K562 (cell line): ENCODE data around the gene PAN3. TPM values are rescaled to one million over a fixed set of nuclear protein-coding genes. Genes with fewer than 3 reads are reported as not detected.

Source experiments
- ATAC-seq: fragments of 200-7000 bp; cut with Tn5 transposase; 3 replicates; pipeline ENCODE4 v1.9.1; 2020; ENCODE audit warnings: moderate library complexity
- BruUV-seq: library from RNA; stranded (reverse); fragments of 400-500 nt; replicated peaks from 2 replicates; lab custom pipeline; 2021; lab: Mats Ljungman, UMichigan
- CTCF ChIA-PET: fragments of 300-600 bp; formaldehyde crosslinking; extraction: SDS; loops from one replicate; lab custom pipeline; 2021; ENCODE audit warnings: low intra/inter-chr PET ratio; lab: Yijun Ruan, JAX
- POLR2A ChIA-PET: fragments of 300-600, 350-650 bp; sonication (Branson Sonifier 250); formaldehyde crosslinking; extraction: SDS; loops from one replicate; lab custom pipeline; 2021; ENCODE audit warnings: antibody characterized with exemption, inconsistent platforms; lab: Yijun Ruan, JAX
- DNase-seq, 4 experiments: peaks; one replicate each; pipeline versions ENCODE4 v3.0.0 to v3.0.0-alpha.2; 2011 to 2018; ENCODE audit warnings: low spot score in 3 of 4, mixed read lengths in 3 of 4; ENCODE audit errors: extremely low read depth in 1 of 4
- FAIRE-seq: peaks from 2 replicates; lab custom pipeline; 2011; peaks lifted over from hg19 to GRCh38; lab: Jason Lieb, UNC
- H2AFZ ChIP-seq: 2 replicates; pipeline ENCODE4 v1.6.0; 2011; ENCODE audit warnings: low read depth, low read length, control low read depth, inconsistent platforms
- H3K27ac ChIP-seq: fragments of 200-600 bp; 3 replicates; pipeline ENCODE4 v1.8.0; 2011; ENCODE audit warnings: low read depth, mild to moderate bottlenecking, control low read depth, inconsistent platforms, low read length, moderate library complexity, mixed read lengths; ENCODE audit errors: extremely low read depth
- H3K27me3 ChIP-seq, 2 experiments: fragments of 300-600 bp in 1 of 2; 2 replicates in 1 of 2; 3 replicates in 1 of 2; pipeline versions ENCODE4 v1.6.0 to v1.8.0; 2011; ENCODE audit warnings: inconsistent platforms in 2 of 2, low read length in 2 of 2, mild to moderate bottlenecking in 1 of 2, mixed read lengths in 1 of 2, moderate library complexity in 1 of 2; ENCODE audit not compliant: control insufficient read depth in 2 of 2, insufficient read depth in 2 of 2
- H3K36me3 ChIP-seq: fragments of 300-600 bp; 3 replicates; pipeline ENCODE4 v1.8.0; 2011; ENCODE audit warnings: mild to moderate bottlenecking, low read length, inconsistent platforms; ENCODE audit not compliant: control insufficient read depth, insufficient read depth
- H3K4me1 ChIP-seq, 2 experiments: fragments of 200-600 bp in 1 of 2; replicated peaks in 1 of 2; 2 replicates in 1 of 2; 3 replicates in 1 of 2; pipeline versions ENCODE4 v1.5.1 to v1.8.0; 2011; ENCODE audit warnings: inconsistent platforms in 2 of 2, low read length in 2 of 2, mild to moderate bottlenecking in 1 of 2, mixed read lengths in 1 of 2, moderate library complexity in 1 of 2; ENCODE audit not compliant: control insufficient read depth in 2 of 2, insufficient read depth in 2 of 2
- H3K4me2 ChIP-seq: 2 replicates; pipeline ENCODE4 v1.6.1; 2011; ENCODE audit warnings: low read length, control low read depth, inconsistent platforms, mixed read lengths; ENCODE audit not compliant: insufficient read depth
- H3K4me3 ChIP-seq: fragments of 200-600 bp; sonication (generic), shearing (Covaris generic); 2 replicates; pipeline ENCODE4 v1.5.1; 2016; ENCODE audit warnings: control low read depth, inconsistent platforms
- H3K79me2 ChIP-seq: fragments of 200-600 bp; 3 replicates; pipeline ENCODE4 v1.8.0; 2011; ENCODE audit warnings: low read length, inconsistent platforms; ENCODE audit not compliant: control insufficient read depth, insufficient read depth
- H3K9ac ChIP-seq, 2 experiments: 2 replicates each; pipeline versions ENCODE4 v1.6.0 to v1.6.1; 2011; ENCODE audit warnings: low read depth in 2 of 2, low read length in 2 of 2, control low read depth in 1 of 2, inconsistent platforms in 1 of 2, mild to moderate bottlenecking in 1 of 2, mixed read lengths in 1 of 2; ENCODE audit not compliant: insufficient read depth in 1 of 2
- H3K9me1 ChIP-seq: one replicate; pipeline ENCODE4 v1.6.0; 2011; ENCODE audit warnings: inconsistent platforms, mild to moderate bottlenecking, low read length, moderate library complexity; ENCODE audit not compliant: control insufficient read depth, insufficient read depth
- H3K9me3 ChIP-seq: replicated peaks from 2 replicates; pipeline ENCODE4 v1.5.1; 2011; ENCODE audit warnings: low read depth, low read length, inconsistent platforms; ENCODE audit not compliant: control insufficient read depth, insufficient read depth
- H4K20me1 ChIP-seq: replicated peaks from 2 replicates; pipeline ENCODE4 v1.6.1; 2011; ENCODE audit warnings: low read length, inconsistent platforms, mixed read lengths; ENCODE audit not compliant: control insufficient read depth, insufficient read depth
- FOXP1 ChIP-seq: sonication (generic); formaldehyde crosslinking; IDR thresholded peaks from 2 replicates; pipeline ENCODE4 v1.8.0; 2022; ENCODE audit warnings: mild to moderate bottlenecking, missing genetic modification reagents
- HDAC3 ChIP-seq: fragments of 450-650 bp; IDR thresholded peaks from 2 replicates; pipeline ENCODE4 v1.6.1; 2018; ENCODE audit warnings: borderline replicate concordance, mild to moderate bottlenecking, moderate library complexity; ENCODE audit not compliant: partially characterized antibody
- ZNF76 ChIP-seq: fragments of 250-450 bp; sonication (Bioruptor Pico); IDR thresholded peaks from 2 replicates; pipeline ENCODE4 v1.4.0; 2020; ENCODE audit warnings: mild to moderate bottlenecking, moderate library complexity, borderline replicate concordance
- WGBS: fragments of 100-300 bp; shearing (Covaris generic); methylation state at CpG from one replicate; pipeline ENCODE4 v1.1.6; 2016; ENCODE audit warnings: low coverage, mixed read lengths; ENCODE audit not compliant: insufficient coverage; ENCODE audit errors: missing lambda C conversion rate; 5-methylcytosine and 5-hydroxymethylcytosine counted together
- in situ Hi-C: fragments of 300-500 bp; cut with MboI; formaldehyde crosslinking; loops from 4 replicates; pipeline ENCODE4 v1.15.0; 2018; ENCODE audit warnings: inconsistent platforms, mixed read lengths
- intact Hi-C: fragments of 100-400 bp; cut with micrococcal nuclease; formaldehyde crosslinking; loops from 2 replicates; pipeline ENCODE4 v1.14.2; 2022
- polyA plus RNA-seq, 8 experiments: library from polyadenylated mRNA; depleted of rRNA in 4 of 8; stranded (reverse) in 5 of 8; unstranded in 3 of 8; fragments of >200 nt; fragmentation: Nextera tagmentation in 2 of 8; fragmentation: Illumina TruSeq in 1 of 8; extraction: Ambion mirVana in 2 of 8; extraction: Trizol in 1 of 8; gene quantifications; 2 replicates each; pipeline versions ENCODE4 v1.2.1 to v1.2.3, GENCODE V29; 2011 to 2014; ENCODE audit warnings: inconsistent platforms in 1 of 8, missing spikeins in 1 of 8
- total RNA-seq, 7 experiments: library from RNA; depleted of rRNA in 6 of 7; stranded (reverse); fragments of >200 nt in 6 of 7; fragmentation: Illumina TruSeq in 2 of 7; extraction: Trizol in 2 of 7; gene quantifications; 2 replicates each; pipeline versions ENCODE4 v1.2.1 to v1.2.3, GENCODE V29; 2011 to 2021; ENCODE audit warnings: low replicate concordance in 1 of 7
- TF ChIP-seq, protein P1 (sequence below): sonication (generic); formaldehyde crosslinking; IDR thresholded peaks from 2 replicates; pipeline ENCODE4 v1.8.0; 2023; ENCODE audit warnings: mild to moderate bottlenecking, missing genetic modification reagents
- TF ChIP-seq, protein P2 (sequence below): sonication (generic); formaldehyde crosslinking; IDR thresholded peaks from 2 replicates; pipeline ENCODE4 v1.8.0; 2023; ENCODE audit warnings: mild to moderate bottlenecking, missing genetic modification reagents
- TF ChIP-seq, protein P3 (sequence below): fragments of 250-450 bp; sonication (Bioruptor Pico); IDR thresholded peaks from 2 replicates; pipeline ENCODE4 v1.8.0; 2022; ENCODE audit warnings: inconsistent platforms, mild to moderate bottlenecking, moderate library complexity, borderline replicate concordance

PAN3 gene
- total and polyA plus RNA-seq, 9 of the 15 experiments (the other 6 are each of a cell fraction or from before 2014, with no cell fraction given), result 7.2 to 19.9 (median 11.6) TPM

DNA sequence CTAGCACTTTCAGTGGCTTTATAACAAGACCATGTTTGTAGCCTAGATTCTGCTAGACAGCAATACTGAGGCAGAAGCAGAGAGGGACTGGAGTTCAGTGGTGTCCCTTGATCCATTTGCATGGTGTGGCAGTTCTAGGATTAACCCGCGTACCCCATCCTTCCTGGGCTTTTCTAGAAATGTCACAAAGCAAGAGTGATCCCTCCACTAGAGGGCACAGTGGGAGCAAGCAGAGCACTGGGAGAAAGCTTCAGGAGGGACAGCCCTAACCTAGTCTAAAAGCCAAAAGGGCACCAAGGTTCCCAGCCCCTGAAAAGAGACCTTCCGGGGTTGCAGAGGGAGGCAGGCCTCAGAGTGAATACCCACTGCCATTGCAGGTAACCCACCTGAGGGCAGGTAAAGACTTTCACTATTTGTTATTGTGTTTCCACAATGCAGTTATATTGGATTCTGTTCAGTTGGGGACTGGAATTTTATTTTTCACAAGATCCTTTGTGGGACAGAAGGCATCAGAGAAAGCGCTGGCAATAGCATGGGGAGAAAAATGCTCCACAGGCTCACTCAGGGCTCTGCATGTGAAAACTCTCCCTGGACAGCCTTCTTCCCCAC lies 185.9 kb downstream of the PAN3 start (continued):
- TF ChIP-seq, protein P1, sequence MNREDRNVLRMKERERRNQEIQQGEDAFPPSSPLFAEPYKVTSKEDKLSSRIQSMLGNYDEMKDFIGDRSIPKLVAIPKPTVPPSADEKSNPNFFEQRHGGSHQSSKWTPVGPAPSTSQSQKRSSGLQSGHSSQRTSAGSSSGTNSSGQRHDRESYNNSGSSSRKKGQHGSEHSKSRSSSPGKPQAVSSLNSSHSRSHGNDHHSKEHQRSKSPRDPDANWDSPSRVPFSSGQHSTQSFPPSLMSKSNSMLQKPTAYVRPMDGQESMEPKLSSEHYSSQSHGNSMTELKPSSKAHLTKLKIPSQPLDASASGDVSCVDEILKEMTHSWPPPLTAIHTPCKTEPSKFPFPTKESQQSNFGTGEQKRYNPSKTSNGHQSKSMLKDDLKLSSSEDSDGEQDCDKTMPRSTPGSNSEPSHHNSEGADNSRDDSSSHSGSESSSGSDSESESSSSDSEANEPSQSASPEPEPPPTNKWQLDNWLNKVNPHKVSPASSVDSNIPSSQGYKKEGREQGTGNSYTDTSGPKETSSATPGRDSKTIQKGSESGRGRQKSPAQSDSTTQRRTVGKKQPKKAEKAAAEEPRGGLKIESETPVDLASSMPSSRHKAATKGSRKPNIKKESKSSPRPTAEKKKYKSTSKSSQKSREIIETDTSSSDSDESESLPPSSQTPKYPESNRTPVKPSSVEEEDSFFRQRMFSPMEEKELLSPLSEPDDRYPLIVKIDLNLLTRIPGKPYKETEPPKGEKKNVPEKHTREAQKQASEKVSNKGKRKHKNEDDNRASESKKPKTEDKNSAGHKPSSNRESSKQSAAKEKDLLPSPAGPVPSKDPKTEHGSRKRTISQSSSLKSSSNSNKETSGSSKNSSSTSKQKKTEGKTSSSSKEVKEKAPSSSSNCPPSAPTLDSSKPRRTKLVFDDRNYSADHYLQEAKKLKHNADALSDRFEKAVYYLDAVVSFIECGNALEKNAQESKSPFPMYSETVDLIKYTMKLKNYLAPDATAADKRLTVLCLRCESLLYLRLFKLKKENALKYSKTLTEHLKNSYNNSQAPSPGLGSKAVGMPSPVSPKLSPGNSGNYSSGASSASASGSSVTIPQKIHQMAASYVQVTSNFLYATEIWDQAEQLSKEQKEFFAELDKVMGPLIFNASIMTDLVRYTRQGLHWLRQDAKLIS (CRISPR knock-in tag), result no peak

DNA sequence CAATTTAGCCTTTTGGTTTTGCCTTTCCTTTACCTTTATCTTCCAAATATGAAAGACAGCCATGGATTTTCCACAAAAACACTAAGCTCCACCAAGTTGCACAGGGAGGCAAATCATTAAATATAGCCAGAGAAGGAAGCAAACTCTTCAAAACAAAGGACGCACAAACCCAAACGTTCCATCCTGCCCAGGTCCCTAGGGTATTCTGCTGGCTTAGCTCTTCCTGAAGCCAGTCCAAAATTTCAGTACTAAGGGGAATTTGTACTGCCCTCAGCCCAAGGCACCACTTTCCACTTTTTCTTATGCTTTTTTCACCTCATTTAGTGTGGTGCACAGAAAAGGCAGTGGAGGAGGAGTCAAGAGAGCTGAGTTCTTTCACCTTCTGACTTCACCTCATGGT lies 186.7 kb downstream of the PAN3 start:
- Histone ChIP-seq H3K36me3 (no peaks in the 10 kb centered on the region), H3K9me3 (no peaks in the 10 kb centered on the region), H3K9ac (no peak overlapping the region), H4K20me1 (no peaks in the 10 kb centered on the region), H2AFZ (no peak overlapping the region), H3K27me3 (no peaks in the 10 kb centered on the region), H3K4me3 (no peak overlapping the region), H3K79me2 (no peaks in the 10 kb centered on the region), H3K27ac (no peak overlapping the region), H3K9me1 (no peaks in the 10 kb centered on the region), H3K4me2 (no peak overlapping the region), H3K4me1 (peaks cover 3 to 7% of the 10 kb centered on the region in 2 experiments; a peak in 4 of 5 replicates)
- CTCF ChIA-PET, result interaction anchor here (0.9 kb wide), 1 partner anchor 311 kb away, joined by 3 read pairs; no protein-coding TSS in a partner anchor
- 72% methylated on average over 2 of the region's 2 CpGs for WGBS
- TF ChIP-seq, protein P2, sequence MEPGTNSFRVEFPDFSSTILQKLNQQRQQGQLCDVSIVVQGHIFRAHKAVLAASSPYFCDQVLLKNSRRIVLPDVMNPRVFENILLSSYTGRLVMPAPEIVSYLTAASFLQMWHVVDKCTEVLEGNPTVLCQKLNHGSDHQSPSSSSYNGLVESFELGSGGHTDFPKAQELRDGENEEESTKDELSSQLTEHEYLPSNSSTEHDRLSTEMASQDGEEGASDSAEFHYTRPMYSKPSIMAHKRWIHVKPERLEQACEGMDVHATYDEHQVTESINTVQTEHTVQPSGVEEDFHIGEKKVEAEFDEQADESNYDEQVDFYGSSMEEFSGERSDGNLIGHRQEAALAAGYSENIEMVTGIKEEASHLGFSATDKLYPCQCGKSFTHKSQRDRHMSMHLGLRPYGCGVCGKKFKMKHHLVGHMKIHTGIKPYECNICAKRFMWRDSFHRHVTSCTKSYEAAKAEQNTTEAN, result no peak
- no peak for TF ChIP-seq FOXP1 (CRISPR knock-in tag)
- TF ChIP-seq, protein P3, sequence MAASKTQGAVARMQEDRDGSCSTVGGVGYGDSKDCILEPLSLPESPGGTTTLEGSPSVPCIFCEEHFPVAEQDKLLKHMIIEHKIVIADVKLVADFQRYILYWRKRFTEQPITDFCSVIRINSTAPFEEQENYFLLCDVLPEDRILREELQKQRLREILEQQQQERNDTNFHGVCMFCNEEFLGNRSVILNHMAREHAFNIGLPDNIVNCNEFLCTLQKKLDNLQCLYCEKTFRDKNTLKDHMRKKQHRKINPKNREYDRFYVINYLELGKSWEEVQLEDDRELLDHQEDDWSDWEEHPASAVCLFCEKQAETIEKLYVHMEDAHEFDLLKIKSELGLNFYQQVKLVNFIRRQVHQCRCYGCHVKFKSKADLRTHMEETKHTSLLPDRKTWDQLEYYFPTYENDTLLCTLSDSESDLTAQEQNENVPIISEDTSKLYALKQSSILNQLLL, result no peak
- TF ChIP-seq ZNF76 (CRISPR knock-in tag), result no peak
- no peak for TF ChIP-seq HDAC3
- no peak for FAIRE-seq
- POLR2A ChIA-PET, result no interaction called here
- in situ Hi-C loops (loop anchor here (10.0 kb wide), 2 partner anchors 310 to 470 kb away; no protein-coding TSS in a partner anchor), intact Hi-C loops (loop anchor here (10.0 kb wide), 2 partner anchors 160 to 200 kb away; no protein-coding TSS in a partner anchor)
- BruUV-seq, result no TSS peak
- ATAC-seq, result no peak
- DNase-seq, result no peak
